Spinal cord (tissue), 10 donors: Measurements from ENCODE around the gene FEN1. TPM values are rescaled to one million over a fixed set of nuclear protein-coding genes. Genes with fewer than 3 reads are reported as not detected.

Experiments used
- DNase-seq, 6 donors: peaks; one replicate each; pipeline versions ENCODE4 v3.0.0 to v3.0.0-alpha.2; 2013 to 2015; ENCODE audit warnings: low spot score in 6 of 6, low read depth in 4 of 6
- H3K27ac ChIP-seq: one replicate; pipeline ENCODE4 v1.5.1; 2013; ENCODE audit warnings: low read depth, low read length, control low read depth
- H3K27me3 ChIP-seq: one replicate; pipeline ENCODE4 v1.6.1; 2013; ENCODE audit warnings: low read length; ENCODE audit not compliant: control insufficient read depth, insufficient read depth
- H3K36me3 ChIP-seq: one replicate; pipeline ENCODE4 v1.6.1; 2013; ENCODE audit warnings: low read length; ENCODE audit not compliant: control insufficient read depth, insufficient read depth
- H3K4me1 ChIP-seq: one replicate; pipeline ENCODE4 v1.6.1; 2013; ENCODE audit warnings: low read length; ENCODE audit not compliant: control insufficient read depth, insufficient read depth
- H3K4me3 ChIP-seq: one replicate; pipeline ENCODE4 v1.5.1; 2013; ENCODE audit warnings: low read depth, low read length, control low read depth
- H3K9me3 ChIP-seq: one replicate; pipeline ENCODE4 v1.6.1; 2013; ENCODE audit warnings: low read length; ENCODE audit not compliant: control insufficient read depth, insufficient read depth
- WGBS: methylation state at CpG from one replicate; pipeline ENCODE4 v1.1.5; 2013; ENCODE audit warnings: missing lambda C conversion rate; ENCODE audit not compliant: insufficient coverage; 5-methylcytosine and 5-hydroxymethylcytosine counted together
- polyA plus RNA-seq, 2 donors: library from polyadenylated mRNA; unstranded; fragments of 120-200 nt; gene quantifications; one replicate each; pipeline ENCODE4 v1.2.1, GENCODE V29; 2013; ENCODE audit not compliant: insufficient read length in 2 of 2
- total RNA-seq, 2 donors: library from RNA; depleted of rRNA in 1 of 2; stranded (reverse); fragments of 120-200 nt in 1 of 2; fragments of >200 nt in 1 of 2; gene quantifications; one replicate each; pipeline versions ENCODE4 v1.2.3 to v1.2.4, GENCODE V29; 2013 to 2014
- donor health status: healthy.

The FEN1 gene
- total and polyA plus RNA-seq, 4 donors = 20.7 to 36.1 (median 29.7) TPM

DNA sequence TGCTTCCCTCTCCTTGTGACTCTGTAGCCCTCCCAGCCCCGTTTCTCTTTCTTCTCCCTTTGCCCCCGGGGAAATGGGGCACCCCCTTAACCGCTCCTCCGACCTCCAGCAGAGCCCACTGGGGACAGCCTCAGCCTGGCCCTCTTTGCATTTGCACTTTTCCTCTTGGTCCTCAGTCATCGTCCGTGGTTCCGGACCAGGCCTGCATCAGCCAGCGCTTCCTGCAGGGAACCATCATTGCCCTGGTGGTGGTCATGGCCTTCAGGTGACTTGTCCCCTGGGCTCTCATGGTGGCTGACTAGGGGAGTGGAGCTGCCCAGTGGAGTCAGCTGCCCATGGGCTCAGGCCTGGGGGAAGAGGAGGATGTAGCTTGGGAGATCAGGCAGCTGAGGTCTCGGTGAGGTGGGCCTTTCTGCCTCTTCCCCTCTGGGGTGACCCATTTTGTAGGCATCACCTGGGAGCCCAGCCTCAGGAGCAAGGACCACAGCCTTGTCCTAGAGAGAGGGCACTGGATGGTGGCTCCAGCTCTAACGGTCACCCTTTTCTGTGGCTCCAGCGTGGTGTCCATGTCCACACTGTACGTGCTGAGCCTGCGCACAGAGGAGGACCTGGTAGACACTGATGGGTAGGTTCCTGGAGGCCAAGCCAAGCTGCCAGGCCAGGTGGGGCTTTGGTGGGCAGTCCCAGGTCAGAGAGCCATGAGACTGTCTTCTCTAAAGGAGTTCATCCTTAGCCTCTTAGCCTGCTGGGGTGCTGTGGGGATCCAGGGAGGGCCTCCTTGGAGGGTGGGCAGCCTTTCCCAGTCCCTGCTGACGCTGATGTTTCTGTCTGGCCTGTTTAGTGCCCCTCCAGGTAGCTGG lies 12.8 kb upstream of the FEN1 start:
- H3K9me3 ChIP-seq = no peaks in the 10 kb centered on the region
- WGBS = 87% methylated on average over 14 of the region's 14 CpGs
- H3K36me3 ChIP-seq = peaks cover 68% of the 10 kb centered on the region
- no peak overlapping the region for H3K4me3 ChIP-seq
- H3K27me3 ChIP-seq = no peaks in the 10 kb centered on the region
- no peak for DNase-seq
- no peak overlapping the region for H3K27ac ChIP-seq
- peaks cover 21% of the 10 kb centered on the region for H3K4me1 ChIP-seq

- Histone ChIP-seq H3K4me3 (no peak overlapping the region), H3K9me3 (no peaks in the 10 kb centered on the region), H3K27me3 (no peaks in the 10 kb centered on the region), H3K27ac (no peak overlapping the region), H3K4me1 (peaks cover 17% of the 10 kb centered on the region), H3K36me3 (peaks cover 75% of the 10 kb centered on the region)
- 78% methylated on average over 9 of the region's 9 CpGs for WGBS
- no peak for DNase-seq
Observed at GRCh38 chr11:61780581-61781162, 12.0 kb upstream of the FEN1 start.

DNA sequence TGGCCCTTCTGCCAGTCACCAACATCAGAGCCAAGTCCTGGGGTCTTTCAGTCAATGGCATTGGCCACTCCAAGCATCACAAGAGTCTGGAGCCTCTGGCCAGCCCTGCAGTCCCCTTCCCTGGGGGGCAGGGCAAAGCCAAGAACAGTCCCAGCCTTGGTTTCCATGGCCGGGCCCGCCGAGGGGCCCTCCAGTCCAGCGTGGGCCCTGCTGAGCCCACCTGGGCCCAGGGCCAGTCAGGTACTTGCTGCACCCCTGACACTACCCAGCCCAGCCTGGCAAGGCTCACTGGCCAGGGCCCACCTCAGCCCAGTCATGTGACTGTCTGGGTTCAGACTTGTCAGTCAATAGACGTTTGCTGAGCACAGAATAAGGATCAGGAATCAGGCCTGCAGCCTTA lies 11.1 kb upstream of the FEN1 start:
- Histone ChIP-seq H3K4me3 (no peak overlapping the region), H3K4me1 (peaks cover 17% of the 10 kb centered on the region), H3K27me3 (no peaks in the 10 kb centered on the region), H3K9me3 (no peaks in the 10 kb centered on the region), H3K27ac (no peak overlapping the region), H3K36me3 (peaks cover 79% of the 10 kb centered on the region)
- 87% methylated on average over 4 of the region's 5 CpGs for WGBS
- no peak for DNase-seq

DNA sequence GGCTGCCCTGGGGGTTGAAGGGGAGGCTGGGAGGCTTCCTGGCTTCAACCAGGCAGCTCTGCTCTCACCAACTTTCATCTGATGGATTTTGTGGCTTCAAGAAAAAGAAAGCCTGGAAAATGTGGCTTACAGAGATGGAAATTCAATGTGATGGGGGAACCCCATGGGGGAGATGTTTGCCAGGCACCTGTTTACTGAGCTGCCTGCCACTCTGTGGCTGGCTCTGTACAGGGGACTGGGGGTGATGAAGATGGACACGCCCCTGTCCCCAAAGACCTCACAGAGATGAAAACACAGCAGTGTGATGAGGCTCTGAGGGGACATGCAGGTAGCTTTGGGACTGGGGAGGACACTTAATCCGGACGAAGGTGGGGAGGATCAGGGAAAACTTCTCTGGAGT lies 10.4 kb upstream of the FEN1 start:
- Histone ChIP-seq H3K27ac (no peak overlapping the region), H3K36me3 (peaks cover 84% of the 10 kb centered on the region)

DNA sequence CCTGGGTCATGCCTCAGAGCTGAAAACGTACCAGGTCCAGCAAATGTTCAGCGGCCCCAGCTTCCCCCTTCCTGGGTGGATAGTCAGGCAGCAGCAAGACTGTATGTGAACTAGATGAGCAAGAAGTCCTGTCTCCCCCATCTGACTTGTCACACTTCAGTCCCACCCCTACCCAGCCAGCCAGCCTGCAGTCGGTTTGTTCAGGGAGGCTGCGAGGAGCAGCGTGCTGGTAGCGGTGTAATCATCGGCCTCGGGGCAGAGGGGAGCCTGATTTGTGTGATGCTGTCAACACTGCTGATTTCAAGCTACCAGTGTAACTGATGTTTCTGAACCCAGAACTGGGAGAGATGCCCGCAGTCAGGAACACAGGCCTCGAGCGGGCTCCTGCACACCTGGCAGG lies 9.9 kb upstream of the FEN1 start:
- H3K27me3 ChIP-seq = no peaks in the 10 kb centered on the region
- H3K4me1 ChIP-seq = peaks cover 8% of the 10 kb centered on the region
- H3K4me3 ChIP-seq = no peak overlapping the region
- H3K27ac ChIP-seq = no peak overlapping the region
- 85% methylated on average over 11 of the region's 11 CpGs for WGBS
- H3K36me3 ChIP-seq = peaks cover 86% of the 10 kb centered on the region
- H3K9me3 ChIP-seq = no peaks in the 10 kb centered on the region
- DNase-seq = no peak

More for the DNA sequence above, 10.4 kb upstream of the FEN1 start:
- Histone ChIP-seq H3K4me3 (no peak overlapping the region), H3K4me1 (peaks cover 12% of the 10 kb centered on the region), H3K9me3 (no peaks in the 10 kb centered on the region), H3K27me3 (no peaks in the 10 kb centered on the region)
- WGBS = 100% methylated on average over 2 of the region's 3 CpGs
- DNase-seq = no peak

DNA sequence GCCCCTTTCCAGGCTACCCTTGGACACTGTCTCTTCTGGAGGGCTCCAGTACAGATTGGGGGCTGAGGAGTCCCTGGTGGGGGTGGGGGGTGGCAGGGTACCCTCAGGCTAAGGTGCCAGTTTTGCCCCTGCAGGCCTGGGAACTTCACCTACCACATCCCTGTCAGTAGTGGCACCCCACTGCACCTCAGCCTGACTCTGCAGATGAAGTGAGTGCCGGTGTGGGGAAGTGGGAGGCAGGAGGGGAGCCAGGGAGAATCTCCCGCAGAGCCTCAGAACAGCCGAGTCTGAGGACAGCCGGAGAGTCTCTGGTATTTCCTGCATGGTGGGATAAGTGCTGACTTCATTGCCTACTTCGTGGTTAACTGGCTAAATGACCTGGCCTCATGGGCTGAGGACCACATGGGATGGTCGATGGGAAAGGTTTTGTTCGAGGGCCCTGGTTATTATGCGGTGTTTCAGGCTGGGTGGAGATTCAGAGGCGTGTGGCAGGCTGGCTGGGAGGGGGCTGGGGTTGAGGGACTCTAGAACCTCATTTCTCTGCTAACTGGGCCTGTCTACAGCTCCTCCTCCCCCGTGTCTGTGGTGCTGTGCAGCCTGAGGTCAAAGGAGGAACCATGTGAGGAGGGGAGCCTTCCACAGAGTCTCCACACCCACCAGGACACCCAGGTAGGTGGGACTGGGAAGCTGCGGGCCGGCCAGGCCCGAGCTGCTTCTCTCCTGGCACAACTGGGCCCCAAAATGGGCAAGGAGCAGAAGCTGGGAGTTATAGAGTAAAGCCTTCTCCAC lies 8.8 kb upstream of the FEN1 start:
- Histone ChIP-seq H3K27me3 (no peaks in the 10 kb centered on the region), H3K9me3 (no peaks in the 10 kb centered on the region), H3K27ac (no peak overlapping the region), H3K4me3 (no peak overlapping the region), H3K4me1 (peaks cover 5% of the 10 kb centered on the region), H3K36me3 (peaks cover 94% of the 10 kb centered on the region)
- 60% methylated on average over 6 of the region's 13 CpGs for WGBS
- no peak for DNase-seq

- H3K27me3 ChIP-seq = no peaks in the 10 kb centered on the region
- no peak overlapping the region for H3K27ac ChIP-seq
- H3K4me3 ChIP-seq = no peak overlapping the region
- DNase-seq = no peak
- H3K4me1 ChIP-seq = peaks cover 7% of the 10 kb centered on the region
- peaks cover 94% of the 10 kb centered on the region for H3K36me3 ChIP-seq
- WGBS = 80% methylated on average over 7 of the region's 7 CpGs
- H3K9me3 ChIP-seq = no peaks in the 10 kb centered on the region
Observed at GRCh38 chr11:61784506-61784805, 8.3 kb upstream of the FEN1 start.

GRCh38 chr11:61785837-61786402 lies 6.8 kb upstream of the FEN1 start:
- H3K27me3 ChIP-seq = no peaks in the 10 kb centered on the region
- H3K4me1 ChIP-seq = peaks cover 19% of the 10 kb centered on the region
- peaks cover 92% of the 10 kb centered on the region for H3K36me3 ChIP-seq
- 84% methylated on average over 7 of the region's 11 CpGs for WGBS
- no peaks in the 10 kb centered on the region for H3K9me3 ChIP-seq
- no peak overlapping the region for H3K27ac ChIP-seq
- DNase-seq = no peak
- no peak overlapping the region for H3K4me3 ChIP-seq

GRCh38 chr11:61787928-61788491 lies 4.7 kb upstream of the FEN1 start:
- H3K27ac ChIP-seq = no peak overlapping the region
- H3K4me1 ChIP-seq = peaks cover 26% of the 10 kb centered on the region
- H3K27me3 ChIP-seq = no peaks in the 10 kb centered on the region
- no peak overlapping the region for H3K4me3 ChIP-seq
- no peaks in the 10 kb centered on the region for H3K9me3 ChIP-seq
- DNase-seq = peak in 2 of 6 donors; percentile 42 to 49
- 53% methylated on average over 6 of the region's 9 CpGs for WGBS
- H3K36me3 ChIP-seq = peaks cover 75% of the 10 kb centered on the region
